Endometrial microvascular endothelial cells (primary cell): Measurements from ENCODE around the gene USP50. TPM values are rescaled to one million over a fixed set of nuclear protein-coding genes. Genes with fewer than 3 reads are reported as not detected.
"Not testable (repeated sequence)": the region's sequence is repeated elsewhere in the genome, so short reads cannot be mapped to it uniquely, and the experiment has no call there.

Source experiments
- in situ Hi-C: cut with HindIII; loops from 2 replicates; pipeline ENCODE4 v1.10.0; 2017; ENCODE audit warnings: low sequenced_read_pairs, low pct_unique_long_range_greater_than_20kb; ENCODE audit errors: inconsistent ontology term
- total RNA-seq: library from RNA; depleted of rRNA; stranded (reverse); fragments of >200 nt; gene quantifications from one replicate; pipeline ENCODE4 v1.2.3, GENCODE V29; 2015; ENCODE audit errors: inconsistent ontology term

USP50 gene
- total RNA-seq, 1 donor from 2014 or later: not detected

- in situ Hi-C loops: no loop called here
These were observed 33.5 kb downstream of the USP50 start for GRCh38 chr15:50513001-50513400.

GRCh38 chr15:50506121-50506520 lies 40.3 kb downstream of the USP50 start:
- in situ Hi-C loops: no loop called here

GRCh38 chr15:50505656-50506055 lies 40.8 kb downstream of the USP50 start:
- in situ Hi-C loops: not testable (repeated sequence)

GRCh38 chr15:50503144-50503543 lies 43.3 kb downstream of the USP50 start:
- in situ Hi-C loops: no loop called here

GRCh38 chr15:50501815-50502214 lies 44.7 kb downstream of the USP50 start:
- in situ Hi-C loops: no loop called here

GRCh38 chr15:50500352-50500751 lies 46.1 kb downstream of the USP50 start:
- in situ Hi-C loops: no loop called here

GRCh38 chr15:50496692-50497091 lies 49.8 kb downstream of the USP50 start:
- in situ Hi-C loops: no loop called here

GRCh38 chr15:50494547-50494946 lies 51.9 kb downstream of the USP50 start:
- in situ Hi-C loops: not testable (repeated sequence)

GRCh38 chr15:50493625-50494024 lies 52.8 kb downstream of the USP50 start:
- in situ Hi-C loops: no loop called here

GRCh38 chr15:50487287-50487686 lies 59.2 kb downstream of the USP50 start:
- in situ Hi-C loops: no loop called here

- in situ Hi-C loops: no loop called here
These were observed 61.1 kb downstream of the USP50 start for GRCh38 chr15:50485389-50485788.

- in situ Hi-C loops: no loop called here
These were observed 61.7 kb downstream of the USP50 start for GRCh38 chr15:50484781-50485180.

GRCh38 chr15:50476143-50476542 lies 70.3 kb downstream of the USP50 start:
- in situ Hi-C loops: no loop called here

- in situ Hi-C loops: no loop called here
These were observed 75.4 kb downstream of the USP50 start for GRCh38 chr15:50471072-50471471.

- in situ Hi-C loops: no loop called here
These were observed 82.8 kb downstream of the USP50 start for GRCh38 chr15:50463423-50464358.

GRCh38 chr15:50458348-50459112 lies 87.9 kb downstream of the USP50 start:
- in situ Hi-C loops: no loop called here

- in situ Hi-C loops: no loop called here
These were observed 93.5 kb downstream of the USP50 start for GRCh38 chr15:50452927-50453326.
